HG03469 (cell line): ENCODE results near the gene UCN2.
"Not testable (repeated sequence)": the region's sequence is repeated elsewhere in the genome, so short reads cannot be mapped to it uniquely, and the experiment has no call there.

Experiments used
- ATAC-seq: cut with Tn5 transposase; IDR thresholded peaks from one replicate; pipeline ENCODE4 v1.9.1; 2021; ENCODE audit warnings: mild to moderate bottlenecking, moderate library complexity, moderate number of reproducible peaks; ENCODE audit not compliant: unreplicated experiment

Gene UCN2

DNA sequence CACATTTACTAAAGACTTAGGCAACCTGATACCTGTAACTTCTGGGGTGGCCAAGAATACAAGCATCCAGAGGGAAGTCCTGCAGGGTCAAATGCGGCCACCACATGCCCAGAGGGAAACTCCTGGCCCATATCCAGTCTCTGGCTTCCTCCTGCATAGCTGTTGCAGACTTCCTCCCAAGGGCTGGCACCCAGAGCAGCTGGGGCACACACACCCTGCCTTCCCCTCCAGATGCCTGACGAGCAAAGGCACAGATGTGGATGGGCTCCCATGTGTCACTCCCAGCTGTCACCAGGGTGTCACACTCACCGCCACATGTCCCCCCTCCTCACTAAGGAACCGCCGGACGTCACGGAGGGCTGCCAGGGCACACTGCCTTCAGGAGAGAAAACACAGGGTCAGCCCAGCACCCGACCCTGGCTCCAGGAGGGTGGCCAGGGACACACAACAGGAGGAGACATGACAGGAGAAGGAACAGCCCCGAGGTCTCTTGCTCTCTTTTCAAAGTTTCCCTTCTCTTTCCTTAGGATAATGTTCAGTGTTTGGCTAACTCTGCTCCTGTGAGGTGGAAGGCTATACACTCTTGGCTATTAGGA is 20.2 kb downstream of the UCN2 start:
- ATAC-seq = no peak

DNA sequence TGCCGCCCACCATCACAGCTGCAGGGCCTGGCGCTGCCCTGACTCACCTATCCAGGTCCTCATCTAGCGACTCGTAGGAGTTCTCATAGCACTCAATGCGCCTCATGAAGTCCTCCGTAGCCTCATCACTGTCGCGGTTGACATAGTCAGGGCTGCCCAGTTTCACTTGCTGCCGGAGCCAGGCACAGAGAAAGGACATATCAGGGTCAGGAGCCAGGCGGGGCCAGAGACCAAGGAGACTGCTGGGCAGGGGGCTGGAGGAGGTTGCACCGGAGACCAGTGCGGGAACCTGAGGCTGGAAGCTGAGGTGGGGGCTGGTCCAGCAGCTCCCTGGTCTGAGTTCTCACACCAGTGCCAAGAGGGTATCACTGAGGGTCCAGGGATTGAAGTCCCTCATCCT is 25.1 kb downstream of the UCN2 start:
- no peak for ATAC-seq

DNA sequence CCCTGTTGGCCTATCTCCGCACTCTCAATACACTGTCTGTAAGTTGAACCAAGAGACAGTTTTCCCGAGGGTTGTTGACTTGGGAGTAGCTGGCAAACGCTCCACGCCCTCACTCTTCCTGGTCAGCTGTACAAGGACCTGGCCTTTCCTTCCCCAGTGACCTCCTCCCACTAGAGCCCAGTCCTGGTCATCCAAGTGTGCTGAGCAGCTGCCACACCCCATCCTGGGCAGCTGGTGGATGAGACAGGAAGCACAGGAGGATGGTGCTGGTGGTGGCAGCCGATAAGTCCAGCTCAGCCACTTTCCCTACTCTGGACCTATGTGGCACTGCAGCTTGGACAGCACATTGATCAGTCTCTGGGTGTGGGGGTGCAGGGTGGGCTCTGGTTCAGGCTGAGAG is 26.8 kb downstream of the UCN2 start:
- ATAC-seq = no peak

DNA sequence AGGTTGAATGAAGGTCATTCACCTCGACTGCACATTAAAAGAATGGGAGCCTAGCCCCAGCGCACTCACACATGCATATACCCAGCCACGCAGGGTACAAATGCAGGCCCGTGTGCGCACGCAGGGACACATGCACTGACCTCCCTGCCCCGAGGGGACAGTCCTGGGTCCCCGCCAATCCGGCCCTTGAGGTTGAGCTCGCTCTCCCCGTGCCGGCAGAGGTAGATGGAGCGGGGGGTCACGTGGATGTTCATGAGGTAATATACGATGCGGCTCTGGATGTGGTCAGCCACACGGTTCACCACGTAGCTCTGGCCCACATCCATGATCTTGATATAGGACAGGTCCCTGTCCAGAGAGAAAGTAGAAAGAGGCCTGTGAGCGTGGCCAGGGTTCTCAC is 27.5 kb downstream of the UCN2 start:
- no peak for ATAC-seq

DNA sequence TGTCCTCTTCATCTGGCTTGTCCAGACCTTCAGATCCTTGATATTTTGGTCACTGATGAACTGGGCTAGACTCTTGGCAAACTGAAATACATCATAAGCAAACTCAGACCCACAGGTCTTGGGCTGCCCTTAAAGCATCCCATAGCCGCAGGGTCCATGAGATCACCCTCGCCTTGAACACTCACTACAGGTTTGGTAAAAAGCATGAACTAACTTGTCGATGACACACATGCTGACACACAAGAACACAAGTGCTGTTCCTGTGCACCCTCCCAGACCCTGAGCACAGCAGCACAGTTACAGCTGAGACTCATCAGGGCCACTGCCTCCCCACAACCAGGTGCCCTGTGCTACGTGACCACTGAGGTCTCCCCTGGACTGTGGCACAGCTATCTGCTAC is 28.0 kb downstream of the UCN2 start:
- no peak for ATAC-seq

DNA sequence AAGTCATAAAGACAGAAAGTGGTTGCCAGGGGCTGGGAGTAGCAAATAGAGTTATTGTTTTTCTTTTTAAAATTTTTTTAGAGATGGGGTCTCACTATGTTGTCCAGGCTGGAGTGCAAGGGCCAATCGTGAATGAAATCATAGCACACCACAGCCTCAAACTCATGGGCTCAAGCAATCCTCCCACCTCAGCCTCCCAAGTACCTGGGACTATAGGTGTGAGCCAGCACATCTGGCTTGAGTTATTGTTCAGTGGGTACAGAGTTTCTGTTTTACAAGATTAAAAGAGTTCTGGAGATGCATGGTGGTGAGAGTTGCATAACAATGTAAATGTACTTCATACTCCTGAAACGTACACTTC is 30.6 kb downstream of the UCN2 start:
- no peak for ATAC-seq

DNA sequence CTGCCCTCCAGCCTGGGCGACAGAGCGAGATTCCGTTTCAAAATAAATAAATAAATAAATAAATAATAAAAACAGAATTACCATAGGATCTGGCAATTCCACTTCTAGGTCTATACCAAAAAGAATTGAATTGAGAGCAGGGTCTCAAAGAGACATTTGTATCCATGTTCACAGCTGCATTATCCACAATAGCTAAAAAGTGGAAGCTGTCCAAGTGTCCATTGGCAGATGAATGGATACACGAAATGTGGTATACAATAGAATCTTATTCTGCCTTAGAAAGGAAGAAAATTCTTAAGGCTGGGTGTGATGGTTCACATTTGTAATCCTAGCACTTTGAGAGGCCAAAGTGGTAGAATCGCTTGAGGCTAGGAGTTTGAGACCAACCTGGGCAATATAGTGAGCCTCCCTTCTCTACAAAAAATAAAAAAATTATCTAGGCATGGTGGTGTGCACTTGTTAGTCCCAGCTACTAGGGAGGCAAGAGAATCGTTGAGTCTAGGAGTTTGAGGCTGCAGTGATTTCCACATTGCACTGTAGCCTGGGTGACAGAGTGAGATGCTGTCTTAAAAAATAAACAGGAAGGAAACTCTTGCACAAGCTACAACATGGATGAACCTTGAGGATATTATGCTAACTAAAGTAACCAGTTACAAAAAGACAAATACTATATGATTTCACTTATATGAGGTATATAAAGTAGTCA is 31.2 kb downstream of the UCN2 start:
- no peak for ATAC-seq

DNA sequence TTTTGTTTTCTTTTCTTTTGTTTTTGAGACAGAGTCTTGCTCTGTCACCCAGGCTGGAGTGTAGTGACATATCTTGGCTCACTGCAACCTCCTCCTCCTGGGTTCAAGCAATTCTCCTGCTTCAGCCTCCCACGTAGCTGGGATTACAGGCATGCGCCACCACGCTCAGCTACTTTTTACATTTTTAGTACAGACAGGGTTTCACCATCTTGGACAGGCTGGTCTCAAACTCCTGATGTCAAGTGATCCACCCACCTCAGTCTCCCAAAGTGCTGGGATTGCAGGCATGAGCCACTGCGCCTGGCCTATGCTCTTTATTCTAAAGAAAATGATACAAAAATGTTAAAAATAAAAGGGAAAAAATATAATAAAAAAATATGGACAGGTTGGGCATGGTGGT is 32.9 kb downstream of the UCN2 start:
- not testable (repeated sequence) for ATAC-seq

DNA sequence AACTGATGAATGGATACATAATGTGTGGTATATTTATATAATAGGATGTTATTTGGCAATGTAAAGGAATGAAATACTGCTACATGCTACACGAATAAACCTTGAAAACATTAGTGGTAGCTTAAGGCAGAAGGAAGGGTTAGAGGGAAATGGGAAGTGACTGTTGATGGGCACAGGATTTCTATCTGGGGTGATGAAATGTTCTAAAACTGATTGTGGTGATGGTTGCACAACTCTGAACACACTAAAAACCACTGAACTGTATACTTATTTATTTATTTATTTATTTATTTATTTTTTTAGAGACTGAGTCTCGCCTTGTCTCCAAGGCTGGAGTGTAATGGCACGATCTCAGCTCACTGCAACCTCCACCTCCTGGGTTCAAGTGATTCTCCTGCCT is 34.8 kb downstream of the UCN2 start:
- no peak for ATAC-seq

DNA sequence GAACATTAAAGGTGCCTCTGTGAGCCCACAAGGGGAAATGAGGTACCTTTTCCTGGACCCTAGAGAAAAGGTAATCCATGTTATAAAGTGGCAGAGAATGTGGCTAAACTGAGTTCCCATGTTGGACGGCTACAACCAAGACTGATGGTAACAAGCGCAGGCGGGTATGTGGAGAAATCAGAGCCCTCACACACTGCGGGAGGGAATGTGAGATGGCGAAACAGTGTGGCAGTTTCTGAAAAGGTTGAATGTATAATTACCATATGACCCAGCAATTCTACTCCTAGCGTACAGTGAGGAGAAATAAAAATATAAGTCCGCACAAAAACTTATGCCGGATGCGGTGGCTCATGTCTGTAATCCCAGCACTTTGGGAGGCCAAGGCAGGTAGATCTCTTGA is 35.5 kb downstream of the UCN2 start:
- no peak for ATAC-seq

DNA sequence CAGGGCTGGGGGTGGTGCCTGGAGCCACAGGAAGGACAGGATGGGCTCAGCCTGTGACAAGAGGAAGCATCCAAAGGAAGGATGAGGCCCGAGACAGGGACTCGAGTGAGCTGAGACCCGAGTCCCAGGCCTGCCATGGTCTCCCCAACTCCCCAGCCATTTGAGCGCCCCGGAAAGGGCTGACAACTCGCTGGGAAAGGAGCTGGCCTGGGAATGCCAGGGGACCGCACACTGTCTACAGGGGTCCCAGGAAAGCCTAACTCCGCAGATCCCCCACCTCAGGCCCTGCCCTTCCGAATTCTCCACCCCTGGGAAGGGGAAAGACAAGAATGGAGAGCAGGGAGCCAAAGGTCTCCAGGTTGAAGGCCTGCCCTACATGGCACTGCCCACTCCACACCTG is 38.6 kb downstream of the UCN2 start:
- ATAC-seq = no peak

DNA sequence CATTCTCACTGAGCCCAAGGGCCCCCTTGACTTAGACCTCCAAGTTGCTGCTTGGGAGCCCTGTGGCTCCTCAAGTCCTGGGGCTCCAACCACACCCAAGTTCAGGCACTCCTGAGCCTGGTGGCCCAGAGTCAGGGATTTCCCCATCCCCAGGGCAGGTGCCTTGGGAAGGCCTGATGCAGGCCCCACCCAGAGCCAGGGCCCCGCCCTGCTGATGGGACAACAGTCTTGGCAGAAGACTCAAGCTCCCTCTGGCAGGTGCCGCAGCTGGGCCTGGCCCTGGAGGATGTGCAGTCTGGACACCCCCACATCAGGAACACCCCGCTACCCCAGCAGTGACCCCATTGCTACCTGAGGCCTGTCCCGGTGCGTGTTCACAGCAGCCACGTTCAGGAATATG is 41.9 kb downstream of the UCN2 start:
- no peak for ATAC-seq

DNA sequence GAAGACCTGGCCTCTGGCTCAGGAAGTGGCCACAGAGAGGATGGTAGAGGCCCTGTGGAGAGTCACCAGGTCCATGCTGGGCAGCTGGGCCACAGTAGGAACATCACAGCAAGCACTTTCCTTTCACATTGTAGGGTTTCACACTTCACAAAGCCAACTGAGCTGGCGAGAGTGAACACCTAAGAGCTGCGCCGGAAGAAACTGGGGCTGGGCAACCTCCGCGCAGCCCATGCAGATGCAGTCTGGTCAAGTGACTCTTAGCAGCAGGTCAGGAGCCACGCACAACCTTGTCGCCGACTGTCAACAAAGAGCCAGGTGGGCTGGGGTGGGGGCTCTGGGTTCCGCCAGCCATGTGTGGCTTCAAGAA is 44.3 kb downstream of the UCN2 start:
- ATAC-seq = no peak

DNA sequence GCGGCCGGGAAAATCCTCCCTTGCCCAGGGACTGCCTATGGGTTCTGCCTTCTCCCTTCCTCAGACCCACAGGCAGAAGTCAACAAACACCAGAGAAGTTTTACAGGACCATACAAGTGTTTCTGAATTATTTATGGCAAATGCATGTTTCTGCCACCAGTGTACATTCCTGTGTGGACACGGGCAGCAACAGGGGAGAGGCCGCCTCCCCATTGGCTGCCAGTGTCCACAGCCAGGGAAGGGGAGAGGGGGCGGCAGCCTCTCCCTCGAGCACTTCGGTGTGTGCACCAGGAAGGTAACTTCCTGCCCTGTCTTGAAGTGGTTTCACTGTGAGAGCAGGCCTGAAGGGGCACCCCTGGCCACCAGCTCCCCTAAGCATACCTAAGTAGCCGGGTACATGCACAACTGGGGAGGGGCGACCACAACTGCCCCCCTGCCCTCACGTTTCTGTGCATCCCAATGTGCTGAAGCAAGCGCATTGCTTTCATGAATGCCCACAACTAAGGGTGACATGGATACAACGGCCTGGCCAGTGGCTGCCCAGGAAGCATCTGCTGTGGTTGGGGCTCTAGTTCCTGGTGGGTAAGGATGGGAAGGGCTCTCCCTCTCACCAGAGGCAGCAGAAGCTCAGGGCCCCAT is 44.8 kb downstream of the UCN2 start:
- ATAC-seq = no peak

DNA sequence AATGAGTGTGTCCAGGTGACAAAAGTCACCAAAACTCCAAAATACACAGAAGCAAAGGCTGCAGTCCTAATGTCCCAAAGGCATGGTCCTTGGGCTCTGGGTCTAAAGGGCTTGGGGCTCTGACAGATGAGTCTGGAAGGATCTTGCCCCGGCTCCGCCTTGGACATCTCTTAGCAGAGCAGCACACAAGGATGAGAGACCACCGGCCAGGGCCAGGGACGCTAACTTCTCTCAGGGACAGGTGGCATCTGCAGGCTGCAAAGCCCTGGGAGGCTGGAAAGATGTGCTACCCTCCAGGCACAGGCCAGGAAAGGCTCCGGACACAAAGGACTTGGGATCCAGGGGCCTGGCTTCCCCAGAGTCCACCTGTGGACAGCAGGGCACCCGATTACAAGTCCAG is 45.5 kb downstream of the UCN2 start:
- no peak for ATAC-seq

DNA sequence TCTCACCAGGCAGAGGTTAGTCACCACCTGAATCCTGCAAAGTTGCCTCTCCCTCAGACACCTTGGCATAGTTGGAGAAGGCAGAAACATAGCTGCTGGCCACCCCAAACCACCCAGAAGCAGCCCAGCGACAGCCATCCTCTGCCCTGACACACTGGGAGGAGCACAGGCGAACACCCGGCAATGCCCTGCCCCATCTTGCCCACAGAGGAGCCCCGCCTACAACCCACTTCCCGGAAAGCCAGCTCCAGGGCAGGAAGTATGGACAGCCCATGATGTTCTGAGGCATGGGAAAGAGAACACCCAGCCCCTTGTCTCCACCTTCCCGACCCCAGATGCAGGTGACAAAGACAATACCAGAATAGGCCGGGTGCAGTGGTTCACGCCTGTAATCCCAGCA is 47.0 kb downstream of the UCN2 start:
- ATAC-seq = no peak

DNA sequence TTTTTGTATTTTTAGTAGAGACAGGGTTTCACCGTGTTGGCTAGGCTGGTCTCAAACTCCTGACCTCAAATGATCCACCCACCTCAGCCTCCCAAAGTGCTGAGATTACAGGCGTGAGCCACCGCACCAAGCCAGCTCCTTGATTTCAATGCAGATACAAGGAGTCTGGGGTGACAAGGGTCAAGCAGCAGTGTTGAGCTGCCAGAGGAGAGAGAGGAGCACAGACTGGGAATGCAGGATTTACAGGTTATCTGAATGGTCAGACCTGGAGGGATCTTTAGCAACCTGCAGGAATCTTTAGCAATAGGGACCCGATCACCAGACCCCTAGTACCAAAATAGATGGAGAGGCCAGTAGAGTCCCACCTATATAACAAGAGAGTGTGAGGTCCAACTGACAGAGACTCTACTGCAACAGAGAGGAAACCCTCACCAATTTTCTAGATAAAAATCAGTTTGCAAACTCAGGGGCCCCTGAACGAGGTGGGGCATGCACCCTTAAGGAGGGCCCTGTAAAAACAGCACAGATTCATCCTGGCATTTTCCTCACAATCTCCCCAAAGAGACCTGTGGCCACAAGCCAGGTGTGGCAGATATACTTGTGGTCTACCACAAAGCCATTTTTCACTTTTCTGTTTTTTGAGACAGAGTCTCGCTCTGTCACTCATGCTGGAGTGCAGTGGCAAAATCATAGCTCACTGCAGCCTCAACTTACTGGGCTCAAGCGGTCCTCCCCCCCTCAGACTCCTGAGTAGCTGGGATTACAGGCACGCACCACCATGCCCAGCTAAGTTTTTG is 49.0 kb downstream of the UCN2 start:
- no peak for ATAC-seq
